ENCODE data around the gene MUC6. TPM values are rescaled to one million over a fixed set of nuclear protein-coding genes. Genes with fewer than 3 reads are reported as not detected.
A peak's percentile ranks its signal among the peaks of the same experiment; 100 is the strongest.

Gene MUC6, protein sequence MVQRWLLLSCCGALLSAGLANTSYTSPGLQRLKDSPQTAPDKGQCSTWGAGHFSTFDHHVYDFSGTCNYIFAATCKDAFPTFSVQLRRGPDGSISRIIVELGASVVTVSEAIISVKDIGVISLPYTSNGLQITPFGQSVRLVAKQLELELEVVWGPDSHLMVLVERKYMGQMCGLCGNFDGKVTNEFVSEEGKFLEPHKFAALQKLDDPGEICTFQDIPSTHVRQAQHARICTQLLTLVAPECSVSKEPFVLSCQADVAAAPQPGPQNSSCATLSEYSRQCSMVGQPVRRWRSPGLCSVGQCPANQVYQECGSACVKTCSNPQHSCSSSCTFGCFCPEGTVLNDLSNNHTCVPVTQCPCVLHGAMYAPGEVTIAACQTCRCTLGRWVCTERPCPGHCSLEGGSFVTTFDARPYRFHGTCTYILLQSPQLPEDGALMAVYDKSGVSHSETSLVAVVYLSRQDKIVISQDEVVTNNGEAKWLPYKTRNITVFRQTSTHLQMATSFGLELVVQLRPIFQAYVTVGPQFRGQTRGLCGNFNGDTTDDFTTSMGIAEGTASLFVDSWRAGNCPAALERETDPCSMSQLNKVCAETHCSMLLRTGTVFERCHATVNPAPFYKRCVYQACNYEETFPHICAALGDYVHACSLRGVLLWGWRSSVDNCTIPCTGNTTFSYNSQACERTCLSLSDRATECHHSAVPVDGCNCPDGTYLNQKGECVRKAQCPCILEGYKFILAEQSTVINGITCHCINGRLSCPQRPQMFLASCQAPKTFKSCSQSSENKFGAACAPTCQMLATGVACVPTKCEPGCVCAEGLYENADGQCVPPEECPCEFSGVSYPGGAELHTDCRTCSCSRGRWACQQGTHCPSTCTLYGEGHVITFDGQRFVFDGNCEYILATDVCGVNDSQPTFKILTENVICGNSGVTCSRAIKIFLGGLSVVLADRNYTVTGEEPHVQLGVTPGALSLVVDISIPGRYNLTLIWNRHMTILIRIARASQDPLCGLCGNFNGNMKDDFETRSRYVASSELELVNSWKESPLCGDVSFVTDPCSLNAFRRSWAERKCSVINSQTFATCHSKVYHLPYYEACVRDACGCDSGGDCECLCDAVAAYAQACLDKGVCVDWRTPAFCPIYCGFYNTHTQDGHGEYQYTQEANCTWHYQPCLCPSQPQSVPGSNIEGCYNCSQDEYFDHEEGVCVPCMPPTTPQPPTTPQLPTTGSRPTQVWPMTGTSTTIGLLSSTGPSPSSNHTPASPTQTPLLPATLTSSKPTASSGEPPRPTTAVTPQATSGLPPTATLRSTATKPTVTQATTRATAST (N-terminal part only)
- not detected for total RNA-seq
- not detected for polyA plus RNA-seq

DNA sequence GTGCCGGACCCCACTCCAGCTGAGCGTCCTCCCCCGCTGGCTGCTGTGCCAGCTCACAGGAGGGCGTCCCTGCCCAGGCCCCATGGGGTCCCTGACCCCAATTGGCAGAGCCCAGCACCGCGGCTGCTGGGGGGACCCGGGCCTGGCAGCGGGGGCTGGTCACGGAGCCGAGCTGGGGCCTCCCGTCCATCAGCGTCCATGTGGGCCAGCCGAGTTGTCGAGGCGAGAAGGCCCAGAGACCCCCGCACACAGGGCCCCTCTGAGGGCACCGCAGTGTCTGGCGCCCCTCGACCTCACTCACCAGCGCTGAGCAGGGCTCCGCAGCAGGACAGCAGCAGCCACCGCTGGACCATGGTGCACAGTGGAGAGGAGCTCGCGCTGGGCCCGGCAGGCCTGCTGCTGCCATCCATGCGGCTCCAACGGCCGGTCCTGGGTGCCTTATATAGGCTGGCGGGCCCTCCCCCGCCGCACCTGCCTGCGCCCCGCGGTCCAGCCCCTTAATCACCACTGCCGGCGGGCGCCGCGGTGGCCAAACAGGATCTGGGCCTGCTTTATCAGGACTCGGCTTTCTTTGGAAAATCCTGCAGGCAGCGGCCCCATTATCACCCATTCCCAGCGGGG, at the start of gene MUC6:
TSS of gene MUC6 (minus strand) at position 416 of the 621 bp plus-strand sequence. CDS start at position 353, 63 bp downstream.
- no peaks in the 10 kb centered on the region for H3K27me3 Mint-ChIP-seq
- no peaks in the 10 kb centered on the region for H3K36me3 ChIP-seq (ENCODE audit: insufficient read depth, low read length)
- H3K27me3 ChIP-seq (ENCODE audit: insufficient read depth, low read length, poor library complexity, severe bottlenecking) = no peaks in the 10 kb centered on the region
- POLR2A ChIA-PET = no interaction called here
- H3K4me3 Mint-ChIP-seq = no peak within 1 kb of the TSS
- H3K27ac Mint-ChIP-seq = no peak within 1 kb of the TSS
- no peak for DNase-seq
- H3K27ac ChIP-seq (ENCODE audit: low read depth, low read length) = no peak within 1 kb of the TSS
- no peaks in the 10 kb centered on the region for H3K4me1 Mint-ChIP-seq
- no peaks in the 10 kb centered on the region for H3K36me3 Mint-ChIP-seq
- no peak within 1 kb of the TSS for H3K4me3 ChIP-seq (ENCODE audit: low read length)
- no peaks in the 10 kb centered on the region for H3K9me3 Mint-ChIP-seq
- H3K9me3 ChIP-seq (ENCODE audit: low read length) = no peaks in the 10 kb centered on the region
- CTCF ChIA-PET = no interaction called here
- H3K4me1 ChIP-seq (ENCODE audit: insufficient read depth, low read length) = no peaks in the 10 kb centered on the region

DNA sequence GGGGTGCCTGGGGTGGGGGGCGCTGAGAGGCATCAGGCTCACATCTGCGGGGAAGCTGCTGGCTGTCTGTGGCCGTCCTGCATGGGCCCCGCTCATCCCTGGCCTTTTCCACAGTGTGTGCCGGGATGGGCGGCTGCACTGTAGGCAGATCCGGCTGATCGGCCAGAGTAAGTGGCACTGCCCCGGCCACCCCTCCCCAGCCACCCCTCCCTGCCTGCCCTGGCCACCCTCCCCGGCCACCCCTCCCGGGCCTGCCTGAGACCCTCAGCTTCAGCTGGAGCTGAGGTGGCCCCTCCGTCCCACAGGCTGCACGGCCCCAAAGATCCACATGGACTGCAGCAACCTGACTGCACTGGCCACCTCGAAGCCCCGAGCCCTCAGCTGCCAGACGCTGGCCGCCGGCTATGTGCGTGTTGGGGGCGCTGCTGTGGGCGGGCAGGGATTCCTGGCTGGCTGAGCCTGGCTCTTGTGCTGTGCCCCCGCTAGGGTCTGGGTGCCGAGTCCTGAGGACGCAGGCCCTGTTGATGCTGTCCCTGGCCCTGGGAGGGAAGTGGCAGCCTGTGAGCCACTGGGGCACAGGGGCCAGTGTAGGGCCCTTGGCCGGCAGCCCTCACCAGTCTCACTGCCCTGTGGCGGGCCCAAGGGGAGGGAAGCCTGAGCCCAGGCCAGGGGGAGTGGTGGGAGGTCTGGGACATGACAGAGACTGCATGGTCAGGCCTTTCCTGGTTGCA, 49.1 kb upstream of the MUC6 start:
- H3K4me3 Mint-ChIP-seq = no peak overlapping the region
- H3K36me3 Mint-ChIP-seq = no peaks in the 10 kb centered on the region
- no peaks in the 10 kb centered on the region for H3K27me3 Mint-ChIP-seq
- H3K27ac Mint-ChIP-seq = no peak overlapping the region
- DNase-seq = peak in 1 of 5 donors; percentile 30
- POLR2A ChIA-PET = no interaction called here
- Histone ChIP-seq H3K4me1 (ENCODE audit: insufficient read depth, low read length) (no peaks in the 10 kb centered on the region), H3K36me3 (ENCODE audit: insufficient read depth, low read length) (no peaks in the 10 kb centered on the region), H3K27me3 (ENCODE audit: insufficient read depth, low read length, poor library complexity, severe bottlenecking) (no peaks in the 10 kb centered on the region), H3K4me3 (ENCODE audit: low read length) (no peak overlapping the region), H3K27ac (ENCODE audit: low read depth, low read length) (no peak overlapping the region), H3K9me3 (ENCODE audit: low read length) (no peaks in the 10 kb centered on the region)
- H3K4me1 Mint-ChIP-seq = no peaks in the 10 kb centered on the region
- H3K9me3 Mint-ChIP-seq = no peaks in the 10 kb centered on the region
- CTCF ChIA-PET = no interaction called here

DNA sequence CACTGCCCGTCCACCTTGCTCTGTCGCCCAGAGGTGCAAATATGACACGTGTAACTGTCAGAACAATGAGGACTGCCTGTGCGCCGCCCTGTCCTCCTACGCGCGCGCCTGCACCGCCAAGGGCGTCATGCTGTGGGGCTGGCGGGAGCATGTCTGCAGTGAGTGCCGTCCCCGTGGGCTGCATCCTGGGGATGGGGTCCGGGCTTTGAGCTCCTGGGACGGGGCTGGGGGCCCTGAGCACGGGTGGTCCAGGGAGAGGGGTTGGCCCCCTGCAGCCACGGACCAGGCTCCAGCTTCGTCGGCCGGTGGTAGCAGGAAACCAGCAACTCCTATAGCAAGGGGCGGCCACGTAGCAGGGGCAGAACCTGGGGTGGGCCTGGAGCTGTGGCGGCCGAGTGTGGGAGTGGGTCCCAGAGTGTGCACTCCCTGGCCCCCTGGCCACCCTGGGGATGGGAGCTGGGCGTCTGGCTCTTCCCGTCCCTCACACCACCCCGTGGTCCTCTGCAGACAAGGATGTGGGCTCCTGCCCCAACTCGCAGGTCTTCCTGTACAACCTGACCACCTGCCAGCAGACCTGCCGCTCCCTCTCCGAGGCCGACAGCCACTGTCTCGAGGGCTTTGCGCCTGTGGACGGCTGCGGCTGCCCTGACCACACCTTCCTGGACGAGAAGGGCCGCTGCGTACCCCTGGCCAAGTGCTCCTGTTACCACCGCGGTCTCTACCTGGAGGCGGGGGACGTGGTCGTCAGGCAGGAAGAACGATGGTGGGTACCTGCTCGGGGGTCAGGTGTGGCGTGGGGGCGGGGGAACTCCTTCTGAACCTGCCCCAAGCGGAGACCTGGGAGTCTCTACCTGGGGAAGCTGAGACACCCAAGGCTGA, 48.3 kb upstream of the MUC6 start:
- no peaks in the 10 kb centered on the region for H3K9me3 Mint-ChIP-seq
- H3K9me3 ChIP-seq (ENCODE audit: low read length) = no peaks in the 10 kb centered on the region
- ChIA-PET POLR2A (no interaction called here), CTCF (no interaction called here)
- H3K27me3 Mint-ChIP-seq = no peaks in the 10 kb centered on the region
- H3K36me3 Mint-ChIP-seq = no peaks in the 10 kb centered on the region
- H3K4me3 Mint-ChIP-seq = no peak overlapping the region
- H3K4me1 ChIP-seq (ENCODE audit: insufficient read depth, low read length) = no peaks in the 10 kb centered on the region
- no peak overlapping the region for H3K27ac ChIP-seq (ENCODE audit: low read depth, low read length)
- no peak overlapping the region for H3K4me3 ChIP-seq (ENCODE audit: low read length)
- DNase-seq = peak in 1 of 5 donors; percentile 43
- H3K27ac Mint-ChIP-seq = no peak overlapping the region
- no peaks in the 10 kb centered on the region for H3K4me1 Mint-ChIP-seq
- no peaks in the 10 kb centered on the region for H3K27me3 ChIP-seq (ENCODE audit: insufficient read depth, low read length, poor library complexity, severe bottlenecking)
- H3K36me3 ChIP-seq (ENCODE audit: insufficient read depth, low read length) = no peaks in the 10 kb centered on the region

DNA sequence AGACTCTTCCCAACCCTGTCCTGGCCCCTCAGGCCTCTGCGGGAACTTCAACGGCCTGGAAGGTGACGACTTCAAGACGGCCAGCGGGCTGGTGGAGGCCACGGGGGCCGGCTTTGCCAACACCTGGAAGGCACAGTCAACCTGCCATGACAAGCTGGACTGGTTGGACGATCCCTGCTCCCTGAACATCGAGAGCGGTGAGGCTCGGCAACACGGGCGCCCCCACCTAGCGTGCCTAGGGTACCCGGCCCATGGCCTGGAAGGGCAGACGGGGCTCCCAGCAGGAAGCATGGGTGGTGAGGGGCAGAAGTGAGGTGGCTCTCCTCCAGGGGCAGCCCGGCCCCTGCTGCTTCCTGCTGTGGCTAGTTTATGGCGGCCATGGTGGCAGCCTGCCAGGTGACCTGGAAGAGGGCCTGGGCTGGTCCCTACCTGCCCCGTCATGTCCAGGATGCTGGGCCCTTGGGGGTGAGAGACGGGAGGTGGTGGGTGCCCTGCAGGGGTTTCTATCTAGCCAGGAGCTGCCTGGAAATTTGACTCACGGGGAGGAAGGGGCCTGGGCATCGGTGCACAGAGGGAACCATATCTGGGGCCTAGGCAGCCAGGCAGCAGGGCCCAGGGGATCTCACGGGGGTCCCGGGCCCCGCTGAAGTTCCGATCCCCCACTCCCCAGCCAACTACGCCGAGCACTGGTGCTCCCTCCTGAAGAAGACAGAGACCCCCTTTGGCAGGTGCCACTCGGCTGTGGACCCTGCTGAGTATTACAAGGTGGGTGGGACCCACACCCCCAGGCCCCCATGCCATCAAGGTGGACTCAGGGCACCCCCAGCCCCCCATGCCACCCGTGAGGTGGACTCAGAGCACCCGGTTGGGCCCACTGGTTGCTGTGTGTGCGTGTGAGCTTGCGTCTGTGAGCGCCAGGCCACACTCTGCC, 47.4 kb upstream of the MUC6 start:
- Histone ChIP-seq H3K4me3 (ENCODE audit: low read length) (no peak overlapping the region), H3K36me3 (ENCODE audit: insufficient read depth, low read length) (no peaks in the 10 kb centered on the region), H3K27me3 (ENCODE audit: insufficient read depth, low read length, poor library complexity, severe bottlenecking) (no peaks in the 10 kb centered on the region), H3K27ac (ENCODE audit: low read depth, low read length) (no peak overlapping the region), H3K4me1 (ENCODE audit: insufficient read depth, low read length) (no peaks in the 10 kb centered on the region), H3K9me3 (ENCODE audit: low read length) (no peaks in the 10 kb centered on the region)
- ChIA-PET POLR2A (no interaction called here), CTCF (no interaction called here)
- H3K9me3 Mint-ChIP-seq = no peaks in the 10 kb centered on the region
- no peak overlapping the region for H3K4me3 Mint-ChIP-seq
- DNase-seq = peak in 1 of 5 donors; percentile 29
- H3K36me3 Mint-ChIP-seq = no peaks in the 10 kb centered on the region
- H3K27me3 Mint-ChIP-seq = no peaks in the 10 kb centered on the region
- H3K27ac Mint-ChIP-seq = no peak overlapping the region
- no peaks in the 10 kb centered on the region for H3K4me1 Mint-ChIP-seq

DNA sequence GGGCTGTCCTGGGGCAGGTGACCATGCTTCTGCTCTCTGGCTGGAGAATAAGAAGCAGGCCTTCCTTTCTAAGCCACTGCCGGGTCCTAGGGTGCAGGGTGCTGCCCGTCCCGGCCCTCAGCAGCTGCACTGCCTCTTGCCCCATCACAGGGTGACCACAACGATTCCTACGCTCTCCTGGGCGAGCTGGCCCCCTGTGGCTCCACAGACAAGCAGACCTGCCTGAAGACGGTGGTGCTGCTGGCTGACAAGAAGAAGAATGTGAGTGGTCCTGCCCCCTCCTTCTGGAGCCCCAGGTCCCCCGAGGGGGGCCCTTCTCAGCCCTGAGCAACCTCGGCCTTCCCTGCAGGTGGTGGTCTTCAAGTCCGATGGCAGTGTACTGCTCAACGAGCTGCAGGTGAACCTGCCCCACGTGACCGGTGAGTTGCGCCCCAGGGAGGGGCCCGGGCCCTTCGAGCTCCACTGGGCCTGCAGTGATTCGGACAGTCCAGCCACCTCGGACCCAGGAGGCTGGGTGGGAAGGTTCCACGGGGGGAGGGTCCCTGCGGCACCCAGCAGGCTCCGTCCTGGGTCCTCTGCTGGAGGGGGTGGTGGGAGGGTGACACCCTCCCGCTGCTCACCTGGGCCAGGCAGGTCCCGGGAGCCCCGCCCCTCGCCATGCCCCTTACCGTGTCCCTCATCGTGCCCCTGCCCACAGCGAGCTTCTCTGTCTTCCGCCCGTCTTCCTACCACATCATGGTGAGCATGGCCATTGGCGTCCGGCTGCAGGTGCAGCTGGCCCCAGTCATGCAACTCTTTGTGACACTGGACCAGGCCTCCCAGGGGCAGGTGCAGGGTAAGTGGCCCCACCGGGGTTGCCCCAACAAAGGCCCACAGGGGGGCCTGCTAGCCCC, 46.5 kb upstream of the MUC6 start:
- H3K27me3 ChIP-seq (ENCODE audit: insufficient read depth, low read length, poor library complexity, severe bottlenecking) = no peaks in the 10 kb centered on the region
- DNase-seq = peak in 1 of 5 donors; percentile 38
- Mint-ChIP-seq H3K27me3 (no peaks in the 10 kb centered on the region), H3K4me1 (no peaks in the 10 kb centered on the region), H3K9me3 (no peaks in the 10 kb centered on the region), H3K36me3 (no peaks in the 10 kb centered on the region), H3K27ac (no peak overlapping the region), H3K4me3 (no peak overlapping the region)
- no peak overlapping the region for H3K4me3 ChIP-seq (ENCODE audit: low read length)
- ChIA-PET POLR2A (no interaction called here), CTCF (no interaction called here)
- no peaks in the 10 kb centered on the region for H3K9me3 ChIP-seq (ENCODE audit: low read length)
- no peaks in the 10 kb centered on the region for H3K4me1 ChIP-seq (ENCODE audit: insufficient read depth, low read length)
- H3K27ac ChIP-seq (ENCODE audit: low read depth, low read length) = no peak overlapping the region
- H3K36me3 ChIP-seq (ENCODE audit: insufficient read depth, low read length) = no peaks in the 10 kb centered on the region

DNA sequence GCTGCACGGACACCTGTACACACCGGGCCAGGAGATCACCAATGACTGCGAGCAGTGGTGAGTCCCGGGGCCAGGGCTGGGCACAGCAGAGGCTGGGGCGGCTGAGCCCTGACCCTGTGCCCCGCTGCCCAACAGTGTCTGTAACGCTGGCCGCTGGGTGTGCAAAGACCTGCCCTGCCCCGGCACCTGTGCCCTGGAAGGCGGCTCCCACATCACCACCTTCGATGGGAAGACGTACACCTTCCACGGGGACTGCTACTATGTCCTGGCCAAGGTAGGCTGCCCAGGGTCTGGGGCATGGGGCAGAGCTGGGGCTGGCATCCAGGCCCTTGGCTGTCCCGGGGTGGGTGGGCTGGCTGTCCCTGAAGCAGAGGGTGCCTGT, 45.8 kb upstream of the MUC6 start:
- Mint-ChIP-seq H3K27ac (no peak overlapping the region), H3K4me3 (no peak overlapping the region), H3K9me3 (no peaks in the 10 kb centered on the region), H3K36me3 (no peaks in the 10 kb centered on the region), H3K4me1 (no peaks in the 10 kb centered on the region), H3K27me3 (no peaks in the 10 kb centered on the region)
- POLR2A ChIA-PET = no interaction called here
- DNase-seq = peak in 1 of 5 donors; percentile 36
- CTCF ChIA-PET = no interaction called here
- no peaks in the 10 kb centered on the region for H3K27me3 ChIP-seq (ENCODE audit: insufficient read depth, low read length, poor library complexity, severe bottlenecking)
- no peak overlapping the region for H3K27ac ChIP-seq (ENCODE audit: low read depth, low read length)
- no peaks in the 10 kb centered on the region for H3K9me3 ChIP-seq (ENCODE audit: low read length)
- no peaks in the 10 kb centered on the region for H3K4me1 ChIP-seq (ENCODE audit: insufficient read depth, low read length)
- no peaks in the 10 kb centered on the region for H3K36me3 ChIP-seq (ENCODE audit: insufficient read depth, low read length)
- H3K4me3 ChIP-seq (ENCODE audit: low read length) = no peak overlapping the region

All from CD8-positive, alpha-beta memory T cell (primary cell).